Upper lobe of left lung (tissue), 4 donors: ENCODE measurements around the gene MAP7D1.

ENCODE experiments used
- POLR2A ChIP-seq, 4 donors: fragments of 450-650 bp; IDR thresholded peaks; one replicate each; pipeline ENCODE4 v1.5.1; 2016 to 2017; ENCODE audit warnings: antibody characterized with exemption in 4 of 4, mild to moderate bottlenecking in 2 of 4
- POLR2AphosphoS5 ChIP-seq, 2 donors: sonication (generic); formaldehyde crosslinking; IDR thresholded peaks; one replicate each; pipeline ENCODE4 v1.5.1; 2017; ENCODE audit warnings: antibody characterized with exemption in 2 of 2
- TF ChIP-seq, protein P1 (sequence below), 6 experiments: fragments of 450-650 bp in 4 of 6; fragments of 200-600 bp in 2 of 6; sonication (generic) in 2 of 6; IDR thresholded peaks; one replicate each; pipeline ENCODE4 v1.5.1; 2016 to 2019; ENCODE audit warnings: antibody characterized with exemption in 6 of 6

DNA sequence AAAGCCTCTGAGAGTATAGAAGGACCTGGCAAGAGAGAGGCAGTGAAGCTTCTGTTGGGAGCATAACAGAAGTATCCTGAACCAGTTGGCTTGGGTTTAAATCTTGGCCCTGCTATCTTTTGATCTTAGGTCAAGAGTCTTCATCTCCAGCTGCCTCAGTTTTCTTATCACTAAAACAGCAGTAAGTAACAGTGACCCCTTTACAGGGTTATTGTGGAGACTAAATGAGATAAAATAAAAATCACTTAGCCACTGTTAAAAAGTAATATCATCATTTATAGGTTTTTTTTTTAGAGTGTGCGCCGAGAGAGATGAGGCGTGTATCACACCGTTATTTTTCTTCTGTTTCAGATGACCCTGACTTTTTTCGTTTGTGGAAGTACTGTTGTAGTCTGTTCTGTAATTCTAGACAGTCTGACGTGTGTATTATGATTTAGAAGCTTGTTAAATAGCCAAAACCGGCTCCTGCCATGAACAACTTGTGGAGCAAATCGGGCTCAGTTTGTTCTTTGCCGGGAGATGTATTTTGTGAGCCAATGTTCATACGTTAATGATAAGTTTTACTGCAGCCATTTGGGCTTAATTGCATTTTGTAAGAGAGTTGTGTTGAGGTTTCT is 69.4 kb downstream of the MAP7D1 start:
- TF ChIP-seq, protein P1, sequence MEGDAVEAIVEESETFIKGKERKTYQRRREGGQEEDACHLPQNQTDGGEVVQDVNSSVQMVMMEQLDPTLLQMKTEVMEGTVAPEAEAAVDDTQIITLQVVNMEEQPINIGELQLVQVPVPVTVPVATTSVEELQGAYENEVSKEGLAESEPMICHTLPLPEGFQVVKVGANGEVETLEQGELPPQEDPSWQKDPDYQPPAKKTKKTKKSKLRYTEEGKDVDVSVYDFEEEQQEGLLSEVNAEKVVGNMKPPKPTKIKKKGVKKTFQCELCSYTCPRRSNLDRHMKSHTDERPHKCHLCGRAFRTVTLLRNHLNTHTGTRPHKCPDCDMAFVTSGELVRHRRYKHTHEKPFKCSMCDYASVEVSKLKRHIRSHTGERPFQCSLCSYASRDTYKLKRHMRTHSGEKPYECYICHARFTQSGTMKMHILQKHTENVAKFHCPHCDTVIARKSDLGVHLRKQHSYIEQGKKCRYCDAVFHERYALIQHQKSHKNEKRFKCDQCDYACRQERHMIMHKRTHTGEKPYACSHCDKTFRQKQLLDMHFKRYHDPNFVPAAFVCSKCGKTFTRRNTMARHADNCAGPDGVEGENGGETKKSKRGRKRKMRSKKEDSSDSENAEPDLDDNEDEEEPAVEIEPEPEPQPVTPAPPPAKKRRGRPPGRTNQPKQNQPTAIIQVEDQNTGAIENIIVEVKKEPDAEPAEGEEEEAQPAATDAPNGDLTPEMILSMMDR (IDR thresholded peaks at IDR 0.05) = no peak
- TF ChIP-seq POLR2A (IDR thresholded peaks at IDR 0.05) (no peak), POLR2AphosphoS5 (IDR thresholded peaks at IDR 0.05) (no peak)
